Measurements from ENCODE around the gene AKAP10. TPM values are rescaled to one million over a fixed set of nuclear protein-coding genes. Genes with fewer than 3 reads are reported as not detected.
"Not testable (repeated sequence)": the region's sequence is repeated elsewhere in the genome, so short reads cannot be mapped to it uniquely, and the experiment has no call there.

AKAP10 gene
- total and polyA plus RNA-seq, 10 of the 15 experiments (the other 5 are each of a cell fraction or from before 2014, with no cell fraction given) = 4.3 to 23.7 (median 14.7) TPM

GRCh38 chr17:19890554-19890953 is 87.1 kb downstream of the AKAP10 start:
- H3K79me2 ChIP-seq (ENCODE audit: control insufficient read depth, insufficient read depth, low read length); POLR2A ChIA-PET; RAD21 ChIA-PET (ENCODE audit: unreplicated experiment); H3K36me3 ChIP-seq (ENCODE audit: control insufficient read depth in 2 of 2, insufficient read depth in 2 of 2, low read length in 1 of 2); H4K20me1 ChIP-seq (ENCODE audit: control insufficient read depth, insufficient read depth); H3K4me1 ChIP-seq (ENCODE audit: control insufficient read depth, insufficient read depth, low read length); CTCF ChIA-PET; H3K27ac ChIP-seq (ENCODE audit: control insufficient read depth, insufficient read depth); H3K9ac ChIP-seq (ENCODE audit: control insufficient read depth, insufficient read depth, low read length); intact Hi-C loops (cut with micrococcal nuclease; ENCODE audit: unreplicated experiment); H3K27me3 ChIP-seq (replicated peaks in 1 of 2; ENCODE audit: control insufficient read depth in 2 of 2, insufficient read depth in 2 of 2, low read length in 1 of 2); BruUV-seq (replicated peaks); H3K4me3 ChIP-seq; in situ Hi-C loops (cut with MboI); H3K4me2 ChIP-seq (ENCODE audit: control insufficient read depth, insufficient read depth); ATAC-seq; DNase-seq (ENCODE audit: low read depth, low spot score); SMC1A ChIA-PET (ENCODE audit: uncharacterized antibody, unreplicated experiment); H2AFZ ChIP-seq (ENCODE audit: control insufficient read depth, low read depth, low read length); FAIRE-seq; H3K9me3 ChIP-seq (replicated peaks; ENCODE audit: control insufficient read depth, insufficient read depth, low read length): not testable (repeated sequence)
- 71% methylated on average over 5 of the region's 5 CpGs for WGBS (ENCODE audit: insufficient coverage, insufficient replicate concordance, low lambda C conversion rate, missing lambda C conversion rate)

- CTCF ChIA-PET; BruUV-seq (replicated peaks); H2AFZ ChIP-seq (ENCODE audit: control insufficient read depth, low read depth, low read length); ATAC-seq; H4K20me1 ChIP-seq (ENCODE audit: control insufficient read depth, insufficient read depth); H3K4me2 ChIP-seq (ENCODE audit: control insufficient read depth, insufficient read depth); RAD21 ChIA-PET (ENCODE audit: unreplicated experiment); intact Hi-C loops (cut with micrococcal nuclease; ENCODE audit: unreplicated experiment); FAIRE-seq; H3K27ac ChIP-seq (ENCODE audit: control insufficient read depth, insufficient read depth); H3K9me3 ChIP-seq (replicated peaks; ENCODE audit: control insufficient read depth, insufficient read depth, low read length); H3K36me3 ChIP-seq (ENCODE audit: control insufficient read depth in 2 of 2, insufficient read depth in 2 of 2, low read length in 1 of 2); SMC1A ChIA-PET (ENCODE audit: uncharacterized antibody, unreplicated experiment); H3K4me1 ChIP-seq (ENCODE audit: control insufficient read depth, insufficient read depth, low read length); H3K4me3 ChIP-seq; POLR2A ChIA-PET; DNase-seq (ENCODE audit: low read depth, low spot score); H3K79me2 ChIP-seq (ENCODE audit: control insufficient read depth, insufficient read depth, low read length); in situ Hi-C loops (cut with MboI); H3K9ac ChIP-seq (ENCODE audit: control insufficient read depth, insufficient read depth, low read length); H3K27me3 ChIP-seq (replicated peaks in 1 of 2; ENCODE audit: control insufficient read depth in 2 of 2, insufficient read depth in 2 of 2, low read length in 1 of 2): not testable (repeated sequence)
- WGBS (ENCODE audit: insufficient coverage, insufficient replicate concordance, low lambda C conversion rate, missing lambda C conversion rate) = 52% methylated on average over 5 of the region's 5 CpGs
Measured at GRCh38 chr17:19890001-19890400, 87.6 kb downstream of the AKAP10 start.

GRCh38 chr17:19886116-19886515 is 91.5 kb downstream of the AKAP10 start:
- no peak for DNase-seq (ENCODE audit: low read depth, low spot score)
- no peak overlapping the region for H3K4me3 ChIP-seq
- H3K27ac ChIP-seq (ENCODE audit: control insufficient read depth, insufficient read depth) = no peak overlapping the region
- no peaks in the 10 kb centered on the region for H3K27me3 ChIP-seq (replicated peaks in 1 of 2; ENCODE audit: control insufficient read depth in 2 of 2, insufficient read depth in 2 of 2, low read length in 1 of 2)
- no peak overlapping the region for H3K4me2 ChIP-seq (ENCODE audit: control insufficient read depth, insufficient read depth)
- BruUV-seq (replicated peaks) = no TSS peak
- no peak for FAIRE-seq
- H3K9ac ChIP-seq (ENCODE audit: control insufficient read depth, insufficient read depth, low read length) = no peak overlapping the region
- H3K9me3 ChIP-seq (replicated peaks; ENCODE audit: control insufficient read depth, insufficient read depth, low read length) = no peaks in the 10 kb centered on the region
- in situ Hi-C loops (cut with MboI) = no loop called here
- ATAC-seq = no peak
- intact Hi-C loops (cut with micrococcal nuclease; ENCODE audit: unreplicated experiment) = no loop called here
- H3K36me3 ChIP-seq (ENCODE audit: control insufficient read depth in 2 of 2, insufficient read depth in 2 of 2, low read length in 1 of 2) = no peaks in the 10 kb centered on the region
- POLR2A ChIA-PET = no interaction called here
- H3K4me1 ChIP-seq (ENCODE audit: control insufficient read depth, insufficient read depth, low read length) = no peaks in the 10 kb centered on the region
- H3K79me2 ChIP-seq (ENCODE audit: control insufficient read depth, insufficient read depth, low read length) = no peaks in the 10 kb centered on the region
- RAD21 ChIA-PET (ENCODE audit: unreplicated experiment) = no interaction called here
- H4K20me1 ChIP-seq (ENCODE audit: control insufficient read depth, insufficient read depth) = no peaks in the 10 kb centered on the region
- SMC1A ChIA-PET (ENCODE audit: uncharacterized antibody, unreplicated experiment) = no interaction called here
- H2AFZ ChIP-seq (ENCODE audit: control insufficient read depth, low read depth, low read length) = no peak overlapping the region
- CTCF ChIA-PET = no interaction called here
- TF ChIP-seq ZNF207 (IDR thresholded peaks at IDR 0.05; ENCODE audit: borderline replicate concordance) = no peak
- no peak for TF ChIP-seq PRDM15 (CRISPR knock-in tag; IDR thresholded peaks at IDR 0.05)
- no peak for TF ChIP-seq ZNF274 (IDR thresholded peaks at IDR 0.05; ENCODE audit: insufficient read depth, insufficient read length)
